AG09309 (cell line): ENCODE data around the gene PPP1R9A.

Experiments
- DNase-seq: peaks from one replicate; pipeline ENCODE4 v3.0.0-alpha.2; 2010; ENCODE audit warnings: low read depth
- H3K4me3 ChIP-seq: 2 replicates; pipeline ENCODE4 v1.5.1; 2011; ENCODE audit warnings: mild to moderate bottlenecking, low read depth, low read length, moderate library complexity; ENCODE audit not compliant: control insufficient read depth
- TF ChIP-seq, protein P1 (sequence below): IDR thresholded peaks from 2 replicates; pipeline ENCODE4 v1.5.1; 2011; ENCODE audit warnings: mild to moderate bottlenecking, low read depth, low read length, inconsistent platforms; ENCODE audit not compliant: insufficient read depth, control insufficient read depth; ENCODE audit errors: missing control alignments

The PPP1R9A gene

DNA sequence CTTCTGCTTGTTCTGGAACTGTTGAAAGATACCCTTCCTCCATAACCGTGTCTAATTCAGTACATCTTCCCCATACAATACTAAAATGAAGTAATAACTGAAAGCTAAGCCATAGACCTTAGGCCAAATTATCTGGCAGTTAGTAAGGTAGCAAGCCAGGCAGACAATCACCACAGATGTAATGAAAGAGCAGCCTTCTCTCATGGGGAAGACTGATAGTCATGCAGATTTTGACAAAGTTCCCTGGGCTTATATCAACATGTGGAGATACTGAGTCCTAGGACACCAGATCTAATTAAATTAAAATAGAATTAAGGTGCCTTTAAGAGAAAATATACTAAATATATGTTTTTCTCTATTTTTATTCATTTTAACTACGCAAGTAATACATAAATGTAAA, 355.5 kb downstream of the PPP1R9A start:
- no peak overlapping the region for H3K4me3 ChIP-seq
- TF ChIP-seq, protein P1, sequence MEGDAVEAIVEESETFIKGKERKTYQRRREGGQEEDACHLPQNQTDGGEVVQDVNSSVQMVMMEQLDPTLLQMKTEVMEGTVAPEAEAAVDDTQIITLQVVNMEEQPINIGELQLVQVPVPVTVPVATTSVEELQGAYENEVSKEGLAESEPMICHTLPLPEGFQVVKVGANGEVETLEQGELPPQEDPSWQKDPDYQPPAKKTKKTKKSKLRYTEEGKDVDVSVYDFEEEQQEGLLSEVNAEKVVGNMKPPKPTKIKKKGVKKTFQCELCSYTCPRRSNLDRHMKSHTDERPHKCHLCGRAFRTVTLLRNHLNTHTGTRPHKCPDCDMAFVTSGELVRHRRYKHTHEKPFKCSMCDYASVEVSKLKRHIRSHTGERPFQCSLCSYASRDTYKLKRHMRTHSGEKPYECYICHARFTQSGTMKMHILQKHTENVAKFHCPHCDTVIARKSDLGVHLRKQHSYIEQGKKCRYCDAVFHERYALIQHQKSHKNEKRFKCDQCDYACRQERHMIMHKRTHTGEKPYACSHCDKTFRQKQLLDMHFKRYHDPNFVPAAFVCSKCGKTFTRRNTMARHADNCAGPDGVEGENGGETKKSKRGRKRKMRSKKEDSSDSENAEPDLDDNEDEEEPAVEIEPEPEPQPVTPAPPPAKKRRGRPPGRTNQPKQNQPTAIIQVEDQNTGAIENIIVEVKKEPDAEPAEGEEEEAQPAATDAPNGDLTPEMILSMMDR: no peak
- no peak for DNase-seq

DNA sequence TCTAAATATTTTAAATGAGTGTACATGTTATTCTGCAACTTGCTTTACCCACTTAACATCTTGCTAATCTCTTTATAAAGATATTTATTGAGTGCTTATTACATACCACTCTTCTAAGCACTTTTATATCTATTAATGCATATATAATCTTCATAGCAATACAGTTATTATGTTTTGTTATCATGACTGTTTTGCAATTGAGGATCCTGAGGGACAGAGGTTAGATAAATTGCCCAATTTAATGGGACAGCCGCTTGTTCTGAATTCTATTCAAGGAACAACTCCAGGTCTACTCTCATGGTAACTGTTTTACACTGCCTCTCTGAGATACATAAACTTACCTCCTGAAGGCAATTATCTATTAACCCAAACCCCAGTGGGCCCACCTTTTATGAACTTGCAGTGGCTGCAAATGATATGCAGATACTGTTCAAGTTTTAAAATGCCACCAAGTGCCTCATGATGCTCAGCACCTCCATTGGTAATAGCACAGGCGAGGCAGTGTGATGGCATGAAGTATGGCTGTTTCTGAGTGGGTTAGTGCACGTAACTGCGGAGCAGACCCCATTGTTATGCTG, 356.5 kb downstream of the PPP1R9A start:
- no peak for DNase-seq
- TF ChIP-seq, protein P1: no peak

GRCh38 chr7:95264363-95264891, 357.0 kb downstream of the PPP1R9A start:
- no peak for DNase-seq

More for the DNA sequence above, 356.5 kb downstream of the PPP1R9A start:
- no peak overlapping the region for H3K4me3 ChIP-seq

GRCh38 chr7:95265634-95266033, 358.2 kb downstream of the PPP1R9A start:
- DNase-seq: no peak
- TF ChIP-seq, protein P1: no peak
- H3K4me3 ChIP-seq: no peak overlapping the region

More at GRCh38 chr7:95264363-95264891, 357.0 kb downstream of the PPP1R9A start:
- TF ChIP-seq, protein P1: no peak
- H3K4me3 ChIP-seq: no peak overlapping the region

DNA sequence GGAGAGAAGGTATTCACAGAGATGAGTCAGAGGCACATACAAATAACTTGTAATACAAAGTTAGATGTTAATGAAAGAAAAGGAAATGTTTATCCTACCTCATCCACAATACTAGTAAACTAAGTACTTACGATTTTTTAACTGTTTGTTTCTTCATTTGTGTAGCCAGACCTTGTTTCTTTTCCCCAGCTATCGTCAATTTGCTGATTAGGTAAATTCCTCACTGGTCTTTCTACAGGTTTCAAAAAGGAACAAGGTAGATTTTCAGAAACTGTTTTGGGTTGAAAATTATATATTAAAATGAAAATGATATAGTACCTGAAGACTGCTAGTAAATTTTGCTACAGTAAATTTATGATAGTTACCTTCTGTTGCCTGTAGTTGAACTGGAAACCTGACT, 360.4 kb downstream of the PPP1R9A start:
- TF ChIP-seq, protein P1: no peak
- DNase-seq: no peak
- no peak overlapping the region for H3K4me3 ChIP-seq

GRCh38 chr7:95269640-95270039, 362.2 kb downstream of the PPP1R9A start:
- TF ChIP-seq, protein P1: no peak
- no peak overlapping the region for H3K4me3 ChIP-seq
- DNase-seq: no peak
